ENCODE results near the gene MGAT4C.

DNA sequence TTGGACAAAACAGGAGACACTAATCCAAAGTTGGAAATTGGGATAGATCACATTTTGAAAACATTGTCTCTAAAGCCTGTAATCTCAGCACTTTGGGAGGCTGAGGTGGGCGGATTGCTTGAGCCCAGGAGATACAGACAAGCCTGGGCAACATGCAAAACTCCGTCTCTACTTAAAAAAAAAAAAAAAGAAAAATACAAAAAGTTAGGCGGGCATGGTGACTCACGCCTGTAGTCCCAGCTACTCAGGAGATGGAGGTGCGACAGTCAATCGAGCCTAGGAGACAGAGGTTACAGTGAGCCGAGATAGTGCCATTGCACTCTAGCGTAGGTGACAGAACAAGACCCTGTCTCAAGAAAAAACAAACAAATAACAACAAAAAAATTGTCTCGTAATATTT is 152.1 kb downstream of the MGAT4C start:
- TF ChIP-seq, protein P1, sequence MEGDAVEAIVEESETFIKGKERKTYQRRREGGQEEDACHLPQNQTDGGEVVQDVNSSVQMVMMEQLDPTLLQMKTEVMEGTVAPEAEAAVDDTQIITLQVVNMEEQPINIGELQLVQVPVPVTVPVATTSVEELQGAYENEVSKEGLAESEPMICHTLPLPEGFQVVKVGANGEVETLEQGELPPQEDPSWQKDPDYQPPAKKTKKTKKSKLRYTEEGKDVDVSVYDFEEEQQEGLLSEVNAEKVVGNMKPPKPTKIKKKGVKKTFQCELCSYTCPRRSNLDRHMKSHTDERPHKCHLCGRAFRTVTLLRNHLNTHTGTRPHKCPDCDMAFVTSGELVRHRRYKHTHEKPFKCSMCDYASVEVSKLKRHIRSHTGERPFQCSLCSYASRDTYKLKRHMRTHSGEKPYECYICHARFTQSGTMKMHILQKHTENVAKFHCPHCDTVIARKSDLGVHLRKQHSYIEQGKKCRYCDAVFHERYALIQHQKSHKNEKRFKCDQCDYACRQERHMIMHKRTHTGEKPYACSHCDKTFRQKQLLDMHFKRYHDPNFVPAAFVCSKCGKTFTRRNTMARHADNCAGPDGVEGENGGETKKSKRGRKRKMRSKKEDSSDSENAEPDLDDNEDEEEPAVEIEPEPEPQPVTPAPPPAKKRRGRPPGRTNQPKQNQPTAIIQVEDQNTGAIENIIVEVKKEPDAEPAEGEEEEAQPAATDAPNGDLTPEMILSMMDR (conservative IDR thresholded peaks at IDR 0.05; ENCODE audit: low read depth in 2 of 2): no peak
- TF ChIP-seq, protein P2, sequence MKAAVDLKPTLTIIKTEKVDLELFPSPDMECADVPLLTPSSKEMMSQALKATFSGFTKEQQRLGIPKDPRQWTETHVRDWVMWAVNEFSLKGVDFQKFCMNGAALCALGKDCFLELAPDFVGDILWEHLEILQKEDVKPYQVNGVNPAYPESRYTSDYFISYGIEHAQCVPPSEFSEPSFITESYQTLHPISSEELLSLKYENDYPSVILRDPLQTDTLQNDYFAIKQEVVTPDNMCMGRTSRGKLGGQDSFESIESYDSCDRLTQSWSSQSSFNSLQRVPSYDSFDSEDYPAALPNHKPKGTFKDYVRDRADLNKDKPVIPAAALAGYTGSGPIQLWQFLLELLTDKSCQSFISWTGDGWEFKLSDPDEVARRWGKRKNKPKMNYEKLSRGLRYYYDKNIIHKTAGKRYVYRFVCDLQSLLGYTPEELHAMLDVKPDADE (IDR thresholded peaks at IDR 0.05): no peak
- TF ChIP-seq, protein P3, sequence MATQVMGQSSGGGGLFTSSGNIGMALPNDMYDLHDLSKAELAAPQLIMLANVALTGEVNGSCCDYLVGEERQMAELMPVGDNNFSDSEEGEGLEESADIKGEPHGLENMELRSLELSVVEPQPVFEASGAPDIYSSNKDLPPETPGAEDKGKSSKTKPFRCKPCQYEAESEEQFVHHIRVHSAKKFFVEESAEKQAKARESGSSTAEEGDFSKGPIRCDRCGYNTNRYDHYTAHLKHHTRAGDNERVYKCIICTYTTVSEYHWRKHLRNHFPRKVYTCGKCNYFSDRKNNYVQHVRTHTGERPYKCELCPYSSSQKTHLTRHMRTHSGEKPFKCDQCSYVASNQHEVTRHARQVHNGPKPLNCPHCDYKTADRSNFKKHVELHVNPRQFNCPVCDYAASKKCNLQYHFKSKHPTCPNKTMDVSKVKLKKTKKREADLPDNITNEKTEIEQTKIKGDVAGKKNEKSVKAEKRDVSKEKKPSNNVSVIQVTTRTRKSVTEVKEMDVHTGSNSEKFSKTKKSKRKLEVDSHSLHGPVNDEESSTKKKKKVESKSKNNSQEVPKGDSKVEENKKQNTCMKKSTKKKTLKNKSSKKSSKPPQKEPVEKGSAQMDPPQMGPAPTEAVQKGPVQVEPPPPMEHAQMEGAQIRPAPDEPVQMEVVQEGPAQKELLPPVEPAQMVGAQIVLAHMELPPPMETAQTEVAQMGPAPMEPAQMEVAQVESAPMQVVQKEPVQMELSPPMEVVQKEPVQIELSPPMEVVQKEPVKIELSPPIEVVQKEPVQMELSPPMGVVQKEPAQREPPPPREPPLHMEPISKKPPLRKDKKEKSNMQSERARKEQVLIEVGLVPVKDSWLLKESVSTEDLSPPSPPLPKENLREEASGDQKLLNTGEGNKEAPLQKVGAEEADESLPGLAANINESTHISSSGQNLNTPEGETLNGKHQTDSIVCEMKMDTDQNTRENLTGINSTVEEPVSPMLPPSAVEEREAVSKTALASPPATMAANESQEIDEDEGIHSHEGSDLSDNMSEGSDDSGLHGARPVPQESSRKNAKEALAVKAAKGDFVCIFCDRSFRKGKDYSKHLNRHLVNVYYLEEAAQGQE (IDR thresholded peaks at IDR 0.05; ENCODE audit: unreplicated experiment): no peak
- TF ChIP-seq EZH2 (IDR thresholded peaks at IDR 0.05; ENCODE audit: low read depth, unreplicated experiment) (no peak), STAT1 (IDR thresholded peaks at IDR 0.05; ENCODE audit: unreplicated experiment) (no peak), EZH2phosphoT487 (IDR thresholded peaks at IDR 0.05; ENCODE audit: unreplicated experiment) (no peak), POLR2AphosphoS5 (IDR thresholded peaks at IDR 0.05; ENCODE audit: low read depth) (no peak), CREB1 (CRISPR knock-in tag; IDR thresholded peaks at IDR 0.05; ENCODE audit: low read depth) (no peak), ZNF114 (CRISPR knock-in tag; IDR thresholded peaks at IDR 0.05) (no peak)
- TF ChIP-seq, protein P4, sequence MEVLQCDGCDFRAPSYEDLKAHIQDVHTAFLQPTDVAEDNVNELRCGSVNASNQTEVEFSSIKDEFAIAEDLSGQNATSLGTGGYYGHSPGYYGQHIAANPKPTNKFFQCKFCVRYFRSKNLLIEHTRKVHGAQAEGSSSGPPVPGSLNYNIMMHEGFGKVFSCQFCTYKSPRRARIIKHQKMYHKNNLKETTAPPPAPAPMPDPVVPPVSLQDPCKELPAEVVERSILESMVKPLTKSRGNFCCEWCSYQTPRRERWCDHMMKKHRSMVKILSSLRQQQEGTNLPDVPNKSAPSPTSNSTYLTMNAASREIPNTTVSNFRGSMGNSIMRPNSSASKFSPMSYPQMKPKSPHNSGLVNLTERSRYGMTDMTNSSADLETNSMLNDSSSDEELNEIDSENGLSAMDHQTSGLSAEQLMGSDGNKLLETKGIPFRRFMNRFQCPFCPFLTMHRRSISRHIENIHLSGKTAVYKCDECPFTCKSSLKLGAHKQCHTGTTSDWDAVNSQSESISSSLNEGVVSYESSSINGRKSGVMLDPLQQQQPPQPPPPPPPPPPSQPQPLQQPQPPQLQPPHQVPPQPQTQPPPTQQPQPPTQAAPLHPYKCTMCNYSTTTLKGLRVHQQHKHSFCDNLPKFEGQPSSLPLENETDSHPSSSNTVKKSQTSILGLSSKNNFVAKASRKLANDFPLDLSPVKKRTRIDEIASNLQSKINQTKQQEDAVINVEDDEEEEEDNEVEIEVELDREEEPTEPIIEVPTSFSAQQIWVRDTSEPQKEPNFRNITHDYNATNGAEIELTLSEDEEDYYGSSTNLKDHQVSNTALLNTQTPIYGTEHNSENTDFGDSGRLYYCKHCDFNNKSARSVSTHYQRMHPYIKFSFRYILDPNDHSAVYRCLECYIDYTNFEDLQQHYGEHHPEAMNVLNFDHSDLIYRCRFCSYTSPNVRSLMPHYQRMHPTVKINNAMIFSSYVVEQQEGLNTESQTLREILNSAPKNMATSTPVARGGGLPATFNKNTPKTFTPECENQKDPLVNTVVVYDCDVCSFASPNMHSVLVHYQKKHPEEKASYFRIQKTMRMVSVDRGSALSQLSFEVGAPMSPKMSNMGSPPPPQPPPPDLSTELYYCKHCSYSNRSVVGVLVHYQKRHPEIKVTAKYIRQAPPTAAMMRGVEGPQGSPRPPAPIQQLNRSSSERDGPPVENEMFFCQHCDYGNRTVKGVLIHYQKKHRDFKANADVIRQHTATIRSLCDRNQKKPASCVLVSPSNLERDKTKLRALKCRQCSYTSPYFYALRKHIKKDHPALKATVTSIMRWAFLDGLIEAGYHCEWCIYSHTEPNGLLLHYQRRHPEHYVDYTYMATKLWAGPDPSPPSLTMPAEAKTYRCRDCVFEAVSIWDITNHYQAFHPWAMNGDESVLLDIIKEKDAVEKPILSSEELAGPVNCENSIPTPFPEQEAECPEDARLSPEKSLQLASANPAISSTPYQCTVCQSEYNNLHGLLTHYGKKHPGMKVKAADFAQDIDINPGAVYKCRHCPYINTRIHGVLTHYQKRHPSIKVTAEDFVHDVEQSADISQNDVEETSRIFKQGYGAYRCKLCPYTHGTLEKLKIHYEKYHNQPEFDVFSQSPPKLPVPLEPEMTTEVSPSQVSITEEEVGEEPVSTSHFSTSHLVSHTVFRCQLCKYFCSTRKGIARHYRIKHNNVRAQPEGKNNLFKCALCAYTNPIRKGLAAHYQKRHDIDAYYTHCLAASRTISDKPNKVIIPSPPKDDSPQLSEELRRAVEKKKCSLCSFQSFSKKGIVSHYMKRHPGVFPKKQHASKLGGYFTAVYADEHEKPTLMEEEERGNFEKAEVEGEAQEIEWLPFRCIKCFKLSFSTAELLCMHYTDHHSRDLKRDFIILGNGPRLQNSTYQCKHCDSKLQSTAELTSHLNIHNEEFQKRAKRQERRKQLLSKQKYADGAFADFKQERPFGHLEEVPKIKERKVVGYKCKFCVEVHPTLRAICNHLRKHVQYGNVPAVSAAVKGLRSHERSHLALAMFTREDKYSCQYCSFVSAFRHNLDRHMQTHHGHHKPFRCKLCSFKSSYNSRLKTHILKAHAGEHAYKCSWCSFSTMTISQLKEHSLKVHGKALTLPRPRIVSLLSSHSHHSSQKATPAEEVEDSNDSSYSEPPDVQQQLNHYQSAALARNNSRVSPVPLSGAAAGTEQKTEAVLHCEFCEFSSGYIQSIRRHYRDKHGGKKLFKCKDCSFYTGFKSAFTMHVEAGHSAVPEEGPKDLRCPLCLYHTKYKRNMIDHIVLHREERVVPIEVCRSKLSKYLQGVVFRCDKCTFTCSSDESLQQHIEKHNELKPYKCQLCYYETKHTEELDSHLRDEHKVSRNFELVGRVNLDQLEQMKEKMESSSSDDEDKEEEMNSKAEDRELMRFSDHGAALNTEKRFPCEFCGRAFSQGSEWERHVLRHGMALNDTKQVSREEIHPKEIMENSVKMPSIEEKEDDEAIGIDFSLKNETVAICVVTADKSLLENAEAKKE (CRISPR knock-in tag; IDR thresholded peaks at IDR 0.05): no peak

All from GM23338 (cell line).